Measurements from ENCODE around the gene SHISA8.
"Not testable (repeated sequence)": the region's sequence is repeated elsewhere in the genome, so short reads cannot be mapped to it uniquely, and the experiment has no call there.

SHISA8 gene

GRCh38 chr22:41915035-41915785 lies at the start of gene SHISA8:
SHISA8 (minus strand) TSS chr22:41915074; CDS start chr22:41914667, 407 bp downstream.
- DNase-seq (ENCODE audit: low read depth): no peak

GRCh38 chr22:41964112-41964491 lies 49.2 kb upstream of the SHISA8 start:
- no peak for DNase-seq (ENCODE audit: low read depth)

- no peak for DNase-seq (ENCODE audit: low read depth)
These were observed 48.7 kb upstream of the SHISA8 start for GRCh38 chr22:41963453-41964111.

- DNase-seq (ENCODE audit: low read depth): no peak
These were observed 43.2 kb upstream of the SHISA8 start for GRCh38 chr22:41957941-41958556.

GRCh38 chr22:41952713-41953112 lies 37.8 kb upstream of the SHISA8 start:
- DNase-seq (ENCODE audit: low read depth): no peak

GRCh38 chr22:41951898-41952474 lies 37.1 kb upstream of the SHISA8 start, which contains the start of gene SMIM45:
SMIM45 (plus strand) TSS chr22:41952150.
- no peak for DNase-seq (ENCODE audit: low read depth)

- no peak for DNase-seq (ENCODE audit: low read depth)
These were observed 34.6 kb upstream of the SHISA8 start for GRCh38 chr22:41949297-41949965.

- not testable (repeated sequence) for DNase-seq (ENCODE audit: low read depth)
These were observed 34.0 kb upstream of the SHISA8 start for GRCh38 chr22:41948928-41949296.

GRCh38 chr22:41948142-41948541 lies 33.3 kb upstream of the SHISA8 start:
- no peak for DNase-seq (ENCODE audit: low read depth)

GRCh38 chr22:41947424-41948080 lies 32.7 kb upstream of the SHISA8 start:
- no peak for DNase-seq (ENCODE audit: low read depth)

GRCh38 chr22:41946629-41947423 lies 32.0 kb upstream of the SHISA8 start, which contains the start of gene CENPM:
CENPM (minus strand) TSS chr22:41947152; CDS start chr22:41947076, 76 bp downstream.
- peak; percentile 88 for DNase-seq (ENCODE audit: low read depth)

- DNase-seq (ENCODE audit: low read depth): no peak
These were observed 28.9 kb upstream of the SHISA8 start for GRCh38 chr22:41943661-41944209.

- DNase-seq (ENCODE audit: low read depth): no peak
These were observed 26.2 kb upstream of the SHISA8 start for GRCh38 chr22:41940832-41941765.

- no peak for DNase-seq (ENCODE audit: low read depth)
These were observed 25.3 kb upstream of the SHISA8 start for GRCh38 chr22:41939981-41940831.

GRCh38 chr22:41936894-41937169 lies 22.0 kb upstream of the SHISA8 start:
- no peak for DNase-seq (ENCODE audit: low read depth)

GRCh38 chr22:41935509-41935908 lies 20.6 kb upstream of the SHISA8 start:
- no peak for DNase-seq (ENCODE audit: low read depth)

- no peak for DNase-seq (ENCODE audit: low read depth)
These were observed 20.1 kb upstream of the SHISA8 start for GRCh38 chr22:41935015-41935351.

- no peak for DNase-seq (ENCODE audit: low read depth)
These were observed 19.6 kb upstream of the SHISA8 start for GRCh38 chr22:41934284-41935014.

All from HS-27A (cell line).